Activated CD4-positive, alpha-beta T cell treated with anti-CD3 and anti-CD28 coated beads for 1 hour (primary cell): ENCODE results near the gene PLEKHA5.
"Not testable (repeated sequence)": the region's sequence is repeated elsewhere in the genome, so short reads cannot be mapped to it uniquely, and the experiment has no call there.

Experiments
- DNase-seq: peaks from one replicate; pipeline ENCODE4 v3.0.0-alpha.2; 2020

The PLEKHA5 gene

DNA sequence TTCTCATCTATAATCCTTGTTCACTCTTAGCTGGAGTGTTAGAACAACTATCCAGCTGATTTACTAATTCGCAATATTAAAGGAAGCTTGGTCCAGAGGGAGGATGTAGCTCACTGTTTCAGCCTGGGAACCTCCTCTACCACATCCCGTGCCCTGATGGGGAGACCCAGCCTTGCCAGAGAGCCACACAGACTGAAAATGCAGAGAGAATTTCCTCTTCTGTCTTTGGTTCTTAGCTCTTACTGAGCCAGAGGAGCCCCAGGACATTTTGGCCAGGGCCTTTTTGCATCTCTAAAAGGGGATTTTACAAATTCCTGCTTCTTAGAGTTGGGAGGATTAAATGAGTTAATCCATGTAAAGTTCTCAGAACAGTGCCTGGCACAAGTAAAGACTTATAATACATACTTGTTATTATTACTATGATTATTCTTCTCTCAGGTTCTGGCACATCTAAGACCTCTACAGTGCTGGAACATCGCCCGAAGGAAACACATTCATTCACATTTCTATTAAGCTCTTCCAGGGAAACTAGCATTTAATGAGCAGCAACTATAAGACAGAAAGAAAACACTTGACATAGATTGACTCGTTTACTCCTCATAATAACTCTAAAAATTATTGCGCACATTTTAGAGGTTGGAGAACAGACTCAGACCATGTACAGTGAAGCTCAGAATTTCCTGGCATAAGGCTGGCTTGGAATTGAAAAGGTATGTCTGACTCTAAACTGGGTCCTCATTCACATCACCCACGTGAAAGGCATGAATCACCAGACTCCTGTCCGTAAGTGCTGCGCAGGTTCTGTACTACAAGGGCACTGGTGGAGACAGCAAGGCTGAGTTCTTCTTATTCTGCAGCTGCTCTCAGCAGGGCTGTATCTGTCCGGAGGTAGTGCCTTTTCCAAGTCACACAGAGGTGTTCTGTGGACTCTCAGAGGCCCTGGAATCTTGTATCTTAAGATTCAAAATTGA, 282.0 kb downstream of the PLEKHA5 start:
- no peak for DNase-seq

GRCh38 chr12:19412844-19413243, 283.3 kb downstream of the PLEKHA5 start:
- no peak for DNase-seq

DNA sequence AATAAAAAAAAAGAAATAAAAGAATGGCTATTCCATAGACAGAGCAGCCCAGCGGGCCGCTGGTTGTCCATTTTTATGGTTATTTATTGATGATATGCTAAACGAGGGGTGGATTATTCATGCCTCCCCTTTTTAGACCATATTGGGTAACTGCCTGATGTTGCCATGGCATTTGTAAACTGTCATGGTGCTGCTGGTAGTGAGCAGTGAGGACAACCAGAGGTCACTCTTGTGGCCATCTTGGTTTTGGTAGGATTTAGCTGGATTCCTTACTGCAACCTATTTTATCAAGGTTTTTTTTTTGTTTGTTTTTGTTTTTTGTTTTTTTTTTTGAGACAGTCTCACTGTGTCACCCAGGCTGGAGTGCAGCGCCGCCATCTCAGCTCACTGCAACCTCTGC, 284.0 kb downstream of the PLEKHA5 start:
- DNase-seq = not testable (repeated sequence)

DNA sequence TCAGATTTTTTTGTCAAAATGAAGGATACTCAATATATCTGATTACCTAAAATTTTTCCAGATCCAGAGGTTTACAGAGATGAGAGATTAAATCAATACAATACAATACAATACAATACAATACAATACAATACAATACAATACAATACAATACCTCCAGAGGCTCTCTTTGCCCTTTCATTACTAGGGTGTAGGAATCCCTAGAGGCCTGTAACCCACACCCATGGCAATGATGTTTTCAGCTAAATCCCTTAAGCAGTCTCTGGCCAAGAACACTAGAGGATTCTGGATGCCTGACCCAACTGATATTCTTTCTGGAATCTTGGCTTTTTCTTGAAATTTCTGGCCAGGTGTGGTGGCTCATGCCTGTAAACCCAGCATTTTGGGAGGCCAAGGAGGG, 286.0 kb downstream of the PLEKHA5 start:
- no peak for DNase-seq

DNA sequence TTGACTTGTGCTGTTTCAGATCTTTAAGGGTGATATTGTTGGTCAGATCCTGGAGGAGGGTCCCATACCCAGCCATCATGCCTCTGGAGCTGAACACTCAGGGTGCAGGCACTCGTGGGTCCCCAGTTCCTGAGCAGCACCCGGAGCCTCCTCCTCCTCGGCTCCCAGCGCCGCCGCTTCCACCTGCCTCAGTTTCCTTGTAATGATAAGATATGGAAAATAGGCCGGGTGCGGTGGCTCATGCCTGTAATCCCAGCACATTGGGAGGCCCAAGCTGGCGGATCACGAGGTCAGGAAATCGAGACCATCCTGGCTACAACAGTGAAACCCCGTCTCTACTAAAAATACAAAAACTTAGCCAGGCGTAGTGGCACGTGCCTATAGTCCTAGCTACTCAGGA, 289.6 kb downstream of the PLEKHA5 start:
- DNase-seq = no peak

DNA sequence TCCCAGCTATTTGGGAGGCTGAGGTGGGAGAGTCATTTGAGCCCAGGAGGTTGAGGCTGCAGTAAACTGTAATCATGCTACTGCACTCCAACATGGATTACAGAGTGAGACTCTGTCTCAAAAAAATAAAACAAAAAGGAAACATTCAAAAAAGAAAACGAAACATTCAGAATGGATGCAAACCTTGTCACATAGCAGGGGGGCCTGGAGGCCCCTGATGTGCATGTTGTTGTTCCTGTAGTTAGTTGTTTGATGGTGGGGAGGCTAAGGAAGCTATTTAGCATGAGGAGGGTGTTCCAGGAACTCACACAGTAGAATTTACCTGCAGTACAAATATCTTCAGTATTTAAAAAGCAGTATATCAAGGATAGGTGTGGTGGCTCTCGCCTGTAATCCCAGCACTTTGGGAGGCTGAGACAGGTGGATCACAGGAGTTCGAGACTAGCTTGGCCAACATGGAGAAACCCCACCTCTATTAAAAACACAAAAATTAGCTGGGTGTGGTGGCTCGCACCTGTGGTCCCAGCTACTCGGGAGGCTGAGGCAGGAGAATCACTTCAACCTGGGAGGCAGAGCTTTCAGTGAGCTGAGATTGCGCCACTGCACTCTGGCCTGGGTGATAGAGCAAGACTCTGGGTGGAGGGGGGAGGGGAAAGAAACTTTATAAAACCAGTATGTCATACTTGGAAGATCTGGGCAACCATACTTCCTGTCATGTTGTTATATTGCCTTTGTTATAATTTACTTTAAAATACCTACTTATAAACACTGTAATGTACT, 292.2 kb downstream of the PLEKHA5 start:
- DNase-seq = no peak

GRCh38 chr12:19423166-19423930, 293.8 kb downstream of the PLEKHA5 start:
- no peak for DNase-seq
